H9 (cell line): Measurements from ENCODE around the gene CCDC88C. TPM values are rescaled to one million over a fixed set of nuclear protein-coding genes. Genes with fewer than 3 reads are reported as not detected.

Experiments used
- DNase-seq: peaks from one replicate; pipeline ENCODE4 v3.0.0-alpha.2; 2017
- H2AFZ ChIP-seq: one replicate; pipeline ENCODE4 v1.6.1; 2013; ENCODE audit warnings: mild to moderate bottlenecking, low read length, control low read depth, moderate library complexity
- H2AK5ac ChIP-seq: 2 replicates; pipeline ENCODE4 v1.6.1; 2013; ENCODE audit warnings: low read length, control low read depth, mixed read lengths; ENCODE audit not compliant: insufficient read length
- H2BK120ac ChIP-seq: one replicate; pipeline ENCODE4 v1.6.1; 2013; ENCODE audit warnings: low read depth, mild to moderate bottlenecking, low read length, control low read depth, inconsistent platforms; ENCODE audit not compliant: poor library complexity, severe bottlenecking
- H2BK12ac ChIP-seq: 2 replicates; pipeline ENCODE4 v1.6.1; 2013; ENCODE audit warnings: low read length, control low read depth, mixed read lengths, low read depth; ENCODE audit not compliant: insufficient read length
- H2BK15ac ChIP-seq: 2 replicates; pipeline ENCODE4 v1.6.1; 2013; ENCODE audit warnings: low read depth, low read length, control low read depth
- H2BK20ac ChIP-seq: one replicate; pipeline ENCODE4 v1.6.1; 2013; ENCODE audit warnings: low read depth, mild to moderate bottlenecking, low read length, control low read depth, inconsistent platforms; ENCODE audit not compliant: poor library complexity, severe bottlenecking
- H2BK5ac ChIP-seq: 2 replicates; pipeline ENCODE4 v1.6.1; 2013; ENCODE audit warnings: low read length, control low read depth, mixed read lengths; ENCODE audit not compliant: insufficient read length
- H3K14ac ChIP-seq: 2 replicates; pipeline ENCODE4 v1.6.1; 2013; ENCODE audit warnings: low read length, control low read depth; ENCODE audit not compliant: insufficient read depth
- H3K18ac ChIP-seq: 2 replicates; pipeline ENCODE4 v1.6.1; 2013; ENCODE audit warnings: low read depth, mild to moderate bottlenecking, mixed read lengths, low read length, control low read depth; ENCODE audit not compliant: insufficient read length
- H3K23ac ChIP-seq: 2 replicates; pipeline ENCODE4 v1.6.1; 2013; ENCODE audit warnings: low read length, control low read depth, mixed read lengths, low read depth; ENCODE audit not compliant: insufficient read length
- H3K23me2 ChIP-seq: 2 replicates; pipeline ENCODE4 v1.6.1; 2013; ENCODE audit warnings: low read depth, mild to moderate bottlenecking, mixed read lengths, low read length, control low read depth; ENCODE audit not compliant: insufficient read length, poor library complexity, severe bottlenecking
- H3K27ac ChIP-seq: 2 replicates; pipeline ENCODE4 v1.5.1; 2013; ENCODE audit warnings: low read length, control low read depth, mixed read lengths, low read depth; ENCODE audit not compliant: insufficient read length
- H3K27me3 ChIP-seq: 2 replicates; pipeline ENCODE4 v1.6.1; 2013; ENCODE audit warnings: low read length, control low read depth, inconsistent platforms; ENCODE audit not compliant: insufficient read depth
- H3K4ac ChIP-seq: 2 replicates; pipeline ENCODE4 v1.6.1; 2013; ENCODE audit warnings: low read depth, mild to moderate bottlenecking, control low read depth, inconsistent platforms, low read length, moderate library complexity
- H3K4me1 ChIP-seq: 2 replicates; pipeline ENCODE4 v1.6.1; 2013; ENCODE audit warnings: low read length, control low read depth, inconsistent platforms; ENCODE audit not compliant: insufficient read depth
- H3K4me2 ChIP-seq: 2 replicates; pipeline ENCODE4 v1.6.1; 2013; ENCODE audit warnings: low read length, control low read depth, mixed read lengths; ENCODE audit not compliant: insufficient read length, insufficient read depth
- H3K56ac ChIP-seq: 2 replicates; pipeline ENCODE4 v1.6.1; 2013; ENCODE audit warnings: low read depth, mild to moderate bottlenecking, mixed read lengths, low read length, control low read depth; ENCODE audit not compliant: insufficient read length
- H3K79me1 ChIP-seq: 2 replicates; pipeline ENCODE4 v1.6.1; 2013; ENCODE audit warnings: low read depth, mild to moderate bottlenecking, moderate library complexity, low read length, control low read depth, inconsistent platforms; ENCODE audit not compliant: insufficient read depth, poor library complexity, severe bottlenecking
- H3K79me2 ChIP-seq: 2 replicates; pipeline ENCODE4 v1.6.1; 2013; ENCODE audit warnings: low read length, control low read depth, inconsistent platforms; ENCODE audit not compliant: insufficient read depth
- H3K9ac ChIP-seq: 2 replicates; pipeline ENCODE4 v1.6.1; 2013; ENCODE audit warnings: low read length, control low read depth, mixed read lengths; ENCODE audit not compliant: insufficient read length; ENCODE audit errors: extremely low read depth
- H3K9me3 ChIP-seq: one replicate; pipeline ENCODE4 v1.6.1; 2013; ENCODE audit warnings: low read depth, low read length, inconsistent platforms; ENCODE audit not compliant: control insufficient read depth
- H3T11ph ChIP-seq: one replicate; pipeline ENCODE4 v1.6.1; 2013; ENCODE audit warnings: mild to moderate bottlenecking, low read length, control low read depth, inconsistent platforms
- H4K20me1 ChIP-seq: one replicate; pipeline ENCODE4 v1.6.1; 2013; ENCODE audit not compliant: control insufficient read depth, insufficient read length, insufficient read depth
- H4K5ac ChIP-seq: 2 replicates; pipeline ENCODE4 v1.6.1; 2013; ENCODE audit warnings: low read depth, mild to moderate bottlenecking, mixed read lengths, low read length, control low read depth; ENCODE audit not compliant: insufficient read length
- H4K8ac ChIP-seq: replicated peaks from 2 replicates; pipeline ENCODE4 v1.6.1; 2013; ENCODE audit warnings: low read length, control low read depth, mixed read lengths, low read depth; ENCODE audit not compliant: insufficient read length
- H4K91ac ChIP-seq: 2 replicates; pipeline ENCODE4 v1.6.1; 2013; ENCODE audit warnings: low read depth, mild to moderate bottlenecking, moderate library complexity, mixed read lengths, low read length, control low read depth; ENCODE audit not compliant: insufficient read length
- H3K27ac Mint-ChIP-seq, 3 experiments: 2 replicates in 2 of 3; 3 replicates in 1 of 3; pipeline ENCODE4 v1.8.0; 2020 to 2021; ENCODE audit warnings: mixed read lengths in 3 of 3, mild to moderate bottlenecking in 1 of 3, moderate library complexity in 1 of 3
- H3K27me3 Mint-ChIP-seq: 2 replicates; pipeline ENCODE4 v1.8.0; 2021; ENCODE audit warnings: low read depth, mild to moderate bottlenecking, moderate library complexity, mixed read lengths
- H3K36me3 Mint-ChIP-seq, 3 experiments: 2 replicates in 2 of 3; 3 replicates in 1 of 3; pipeline ENCODE4 v1.8.0; 2020 to 2021; ENCODE audit warnings: low read depth in 3 of 3, mixed read lengths in 3 of 3; ENCODE audit not compliant: insufficient read depth in 1 of 3
- H3K4me1 Mint-ChIP-seq, 2 experiments: 2 replicates each; pipeline ENCODE4 v1.8.0; 2020; ENCODE audit warnings: mixed read lengths in 2 of 2
- H3K4me3 Mint-ChIP-seq, 2 experiments: 2 replicates in 1 of 2; 3 replicates in 1 of 2; pipeline ENCODE4 v1.8.0; 2020 to 2021; ENCODE audit warnings: mild to moderate bottlenecking in 2 of 2, mixed read lengths in 2 of 2, moderate library complexity in 1 of 2
- H3K9me3 Mint-ChIP-seq, 2 experiments: 2 replicates in 1 of 2; 3 replicates in 1 of 2; pipeline ENCODE4 v1.8.0; 2020; ENCODE audit warnings: mild to moderate bottlenecking in 2 of 2, mixed read lengths in 2 of 2, moderate library complexity in 1 of 2
- CTCF ChIP-seq: fragments of 200-600 bp; sonication (generic); conservative IDR thresholded peaks from 3 replicates; pipeline ENCODE4 v1.8.0; 2021; ENCODE audit warnings: antibody characterized with exemption, mild to moderate bottlenecking
- WGBS: extraction: QIAGEN DNeasy Blood & Tissue Kit; methylation state at CpG from one replicate; pipeline ENCODE4 v1.1.7; 2013; ENCODE audit warnings: missing lambda C conversion rate, low lambda C conversion rate, mixed read lengths; ENCODE audit not compliant: insufficient read length; ENCODE audit errors: extremely low coverage; 5-methylcytosine and 5-hydroxymethylcytosine counted together
- total RNA-seq: library from RNA; stranded (reverse); gene quantifications from 2 replicates; pipeline ENCODE4 v1.2.1, GENCODE V29; 2021

Gene CCDC88C
- total RNA-seq, 1 experiment from 2014 or later: 52.4 TPM

GRCh38 chr14:91399868-91400640 is 17.6 kb downstream of the CCDC88C start:
- DNase-seq: peak; percentile 43
- peaks cover 28% of the 10 kb centered on the region for H3K4me1 ChIP-seq
- H3K27ac ChIP-seq: no peak overlapping the region
- TF ChIP-seq CTCF: no peak
- H4K8ac ChIP-seq: no peak overlapping the region
- Mint-ChIP-seq H3K4me3 (peak overlapping the region in 1 of 2 experiments; percentile 4; a peak in 3 of 5 replicates), H3K9me3 (no peaks in the 10 kb centered on the region; a peak in 1 of 5 replicates), H3K36me3 (peaks cover 4 to 10% (median 7%) of the 10 kb centered on the region in 3 experiments; a peak in 6 of 7 replicates), H3K27ac (peak overlapping the region; percentile 66 to 89 (median 82); a peak in 4 of 7 replicates), H3K4me1 (peaks cover 63 to 66% of the 10 kb centered on the region in 2 experiments), H3K27me3 (no peaks in the 10 kb centered on the region)
- no peak overlapping the region for H3T11ph ChIP-seq
- H2AFZ ChIP-seq: no peak overlapping the region
- H2BK5ac ChIP-seq: no peak overlapping the region
- no peaks in the 10 kb centered on the region for H4K20me1 ChIP-seq
- H2BK12ac ChIP-seq: no peak overlapping the region
- H3K23me2 ChIP-seq: peaks cover 3% of the 10 kb centered on the region
- no peak overlapping the region for H2AK5ac ChIP-seq
- no CpG with 5 or more reads among the region's 20 CpGs for WGBS
- H3K9ac ChIP-seq: no peak overlapping the region
- no peak overlapping the region for H3K18ac ChIP-seq
- H3K9me3 ChIP-seq: no peaks in the 10 kb centered on the region
- H3K56ac ChIP-seq: no peak overlapping the region
- peak overlapping the region; percentile 25 for H3K4me2 ChIP-seq
- peaks cover 2% of the 10 kb centered on the region for H3K79me1 ChIP-seq
- peaks cover 10% of the 10 kb centered on the region; the same call in 1 of the 2 replicates for H3K79me2 ChIP-seq
- no peak overlapping the region for H3K4ac ChIP-seq
- no peak overlapping the region for H2BK15ac ChIP-seq
- no peak overlapping the region for H3K23ac ChIP-seq
- H4K91ac ChIP-seq: no peak overlapping the region
- no peaks in the 10 kb centered on the region for H3K27me3 ChIP-seq
- H2BK20ac ChIP-seq: no peak overlapping the region
- no peak overlapping the region for H2BK120ac ChIP-seq
- H3K14ac ChIP-seq: 0 out of 2 replicates have a peak overlapping the region, but pooled peaks have one; percentile 7
- no peak overlapping the region for H4K5ac ChIP-seq
